Activated T-cell treated with anti-CD3 and anti-CD28 coated beads, Interleukin-2, amount 50 U/mL, for 24 hours (primary cell): ENCODE measurements around the gene EML4.
"Not testable (repeated sequence)": the region's sequence is repeated elsewhere in the genome, so short reads cannot be mapped to it uniquely, and the experiment has no call there.

Source experiments
- DNase-seq: peaks from one replicate; pipeline ENCODE4 v3.0.0-alpha.2; 2020
- H3K27ac Mint-ChIP-seq: 2 replicates; pipeline ENCODE4 v1.8.0; 2020; ENCODE audit warnings: mild to moderate bottlenecking, mixed read lengths
- H3K27me3 Mint-ChIP-seq: 2 replicates; pipeline ENCODE4 v1.8.0; 2020; ENCODE audit warnings: mixed read lengths
- H3K36me3 Mint-ChIP-seq: 2 replicates; pipeline ENCODE4 v1.8.0; 2020; ENCODE audit warnings: low read depth, mixed read lengths
- H3K4me1 Mint-ChIP-seq: 2 replicates; pipeline ENCODE4 v1.8.0; 2020; ENCODE audit warnings: low read depth, mixed read lengths
- H3K4me3 Mint-ChIP-seq: 2 replicates; pipeline ENCODE4 v1.8.0; 2020; ENCODE audit warnings: mild to moderate bottlenecking, moderate library complexity, mixed read lengths
- H3K9me3 Mint-ChIP-seq: 2 replicates; pipeline ENCODE4 v1.8.0; 2020; ENCODE audit warnings: mixed read lengths

Gene EML4, protein sequence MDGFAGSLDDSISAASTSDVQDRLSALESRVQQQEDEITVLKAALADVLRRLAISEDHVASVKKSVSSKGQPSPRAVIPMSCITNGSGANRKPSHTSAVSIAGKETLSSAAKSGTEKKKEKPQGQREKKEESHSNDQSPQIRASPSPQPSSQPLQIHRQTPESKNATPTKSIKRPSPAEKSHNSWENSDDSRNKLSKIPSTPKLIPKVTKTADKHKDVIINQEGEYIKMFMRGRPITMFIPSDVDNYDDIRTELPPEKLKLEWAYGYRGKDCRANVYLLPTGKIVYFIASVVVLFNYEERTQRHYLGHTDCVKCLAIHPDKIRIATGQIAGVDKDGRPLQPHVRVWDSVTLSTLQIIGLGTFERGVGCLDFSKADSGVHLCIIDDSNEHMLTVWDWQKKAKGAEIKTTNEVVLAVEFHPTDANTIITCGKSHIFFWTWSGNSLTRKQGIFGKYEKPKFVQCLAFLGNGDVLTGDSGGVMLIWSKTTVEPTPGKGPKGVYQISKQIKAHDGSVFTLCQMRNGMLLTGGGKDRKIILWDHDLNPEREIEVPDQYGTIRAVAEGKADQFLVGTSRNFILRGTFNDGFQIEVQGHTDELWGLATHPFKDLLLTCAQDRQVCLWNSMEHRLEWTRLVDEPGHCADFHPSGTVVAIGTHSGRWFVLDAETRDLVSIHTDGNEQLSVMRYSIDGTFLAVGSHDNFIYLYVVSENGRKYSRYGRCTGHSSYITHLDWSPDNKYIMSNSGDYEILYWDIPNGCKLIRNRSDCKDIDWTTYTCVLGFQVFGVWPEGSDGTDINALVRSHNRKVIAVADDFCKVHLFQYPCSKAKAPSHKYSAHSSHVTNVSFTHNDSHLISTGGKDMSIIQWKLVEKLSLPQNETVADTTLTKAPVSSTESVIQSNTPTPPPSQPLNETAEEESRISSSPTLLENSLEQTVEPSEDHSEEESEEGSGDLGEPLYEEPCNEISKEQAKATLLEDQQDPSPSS

GRCh38 chr2:42169100-42169873 lies at the start of gene EML4:
EML4 (plus strand) TSS chr2:42169353; CDS start chr2:42169612, 259 bp downstream.
- Mint-ChIP-seq H3K4me1 (peaks cover 27% of the 10 kb centered on the region), H3K9me3 (no peaks in the 10 kb centered on the region), H3K27me3 (no peaks in the 10 kb centered on the region), H3K36me3 (peaks cover 8% of the 10 kb centered on the region), H3K4me3 (no peak within 1 kb of the TSS), H3K27ac (no peak within 1 kb of the TSS)
- peak; percentile 98 for DNase-seq

- Mint-ChIP-seq H3K4me3 (no peak overlapping the region), H3K4me1 (peaks cover 58% of the 10 kb centered on the region), H3K27ac (peak overlapping the region; percentile 70), H3K9me3 (peaks cover 3% of the 10 kb centered on the region), H3K36me3 (peaks cover 4% of the 10 kb centered on the region), H3K27me3 (no peaks in the 10 kb centered on the region)
- DNase-seq = no peak
These were observed 45.7 kb upstream of the EML4 start for GRCh38 chr2:42123426-42123825.

- H3K36me3 Mint-ChIP-seq = peaks cover 4% of the 10 kb centered on the region
- peak overlapping the region; percentile 56 for H3K27ac Mint-ChIP-seq
- peaks cover 61% of the 10 kb centered on the region for H3K4me1 Mint-ChIP-seq
- no peak for DNase-seq
- H3K4me3 Mint-ChIP-seq = peak overlapping the region; percentile 15
- peaks cover 3% of the 10 kb centered on the region for H3K9me3 Mint-ChIP-seq
- H3K27me3 Mint-ChIP-seq = no peaks in the 10 kb centered on the region
These were observed 45.0 kb upstream of the EML4 start for GRCh38 chr2:42124011-42124785.

GRCh38 chr2:42125841-42126594 lies 43.1 kb upstream of the EML4 start:
- Mint-ChIP-seq H3K4me3 (no peak overlapping the region), H3K4me1 (peaks cover 73% of the 10 kb centered on the region), H3K27me3 (no peaks in the 10 kb centered on the region), H3K9me3 (peaks cover 2% of the 10 kb centered on the region), H3K36me3 (peaks cover 4% of the 10 kb centered on the region), H3K27ac (peak overlapping the region; percentile 3)
- DNase-seq = no peak

GRCh38 chr2:42126873-42127272 lies 42.3 kb upstream of the EML4 start:
- Mint-ChIP-seq H3K4me3 (peak overlapping the region; percentile 28), H3K27ac (peak overlapping the region; percentile 78), H3K4me1 (peaks cover 81% of the 10 kb centered on the region)
- H3K27me3 Mint-ChIP-seq, H3K9me3 Mint-ChIP-seq, DNase-seq, H3K36me3 Mint-ChIP-seq: not testable (repeated sequence)

DNA sequence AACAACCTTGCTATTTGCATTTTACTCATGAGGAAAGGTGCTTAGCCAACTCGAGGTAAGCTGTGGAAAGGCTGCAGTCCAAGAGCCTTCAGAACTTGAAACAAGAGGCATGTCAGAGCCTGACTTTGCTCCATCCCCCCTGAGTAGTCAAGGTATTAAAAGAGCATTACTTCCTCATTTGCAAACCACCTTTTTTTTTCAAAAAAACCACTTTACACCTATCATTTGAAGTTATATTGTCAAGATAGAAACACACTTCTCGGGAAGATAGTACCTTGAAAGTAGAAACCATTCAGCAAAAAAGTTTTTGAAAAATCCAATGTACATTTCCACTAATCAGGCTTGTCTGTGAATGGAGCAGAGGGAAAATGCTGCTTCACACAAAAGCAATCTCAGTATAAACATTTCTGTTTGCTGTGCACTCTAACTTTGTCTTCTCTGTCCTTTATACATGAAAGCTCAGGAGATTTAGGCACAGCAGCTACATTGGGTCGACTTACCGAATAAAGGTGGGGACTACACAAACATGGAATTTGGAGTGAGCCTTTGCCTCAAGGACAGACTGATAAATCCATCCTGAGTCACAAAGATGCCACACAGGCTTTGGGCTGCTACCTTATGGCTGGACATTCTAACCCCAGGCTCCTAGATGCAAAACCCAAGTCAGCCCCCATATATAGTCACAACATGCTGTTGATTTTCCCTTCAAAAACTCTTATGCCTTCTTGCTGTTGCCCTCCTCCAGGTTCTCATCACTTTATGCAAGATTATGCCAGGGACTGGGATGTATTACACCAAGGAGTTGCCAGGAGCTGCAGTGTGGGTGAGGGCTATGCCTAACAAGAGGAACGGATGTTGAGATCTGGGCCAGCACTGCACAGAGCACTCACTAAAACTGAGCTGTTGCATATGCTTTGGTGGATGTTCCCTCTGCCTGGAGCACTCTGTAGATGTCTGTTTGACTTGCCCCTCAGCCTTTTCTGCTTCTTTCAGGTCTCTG lies 41.4 kb upstream of the EML4 start:
- Mint-ChIP-seq H3K27ac (peak overlapping the region; percentile 78), H3K4me1 (peaks cover 90% of the 10 kb centered on the region), H3K4me3 (peak overlapping the region; percentile 28), H3K9me3 (no peaks in the 10 kb centered on the region), H3K36me3 (peaks cover 4% of the 10 kb centered on the region), H3K27me3 (no peaks in the 10 kb centered on the region)
- DNase-seq = no peak

GRCh38 chr2:42128721-42129486 lies 40.2 kb upstream of the EML4 start:
- Mint-ChIP-seq H3K9me3 (no peaks in the 10 kb centered on the region), H3K27ac (peak overlapping the region; percentile 74), H3K36me3 (no peaks in the 10 kb centered on the region), H3K4me3 (peak overlapping the region; percentile 36), H3K4me1 (peaks cover 94% of the 10 kb centered on the region), H3K27me3 (no peaks in the 10 kb centered on the region)
- no peak for DNase-seq

GRCh38 chr2:42129487-42129852 lies 39.7 kb upstream of the EML4 start:
- Mint-ChIP-seq H3K36me3 (no peaks in the 10 kb centered on the region), H3K4me1 (peaks cover 91% of the 10 kb centered on the region), H3K27me3 (no peaks in the 10 kb centered on the region), H3K4me3 (no peak overlapping the region), H3K27ac (peak overlapping the region; percentile 4), H3K9me3 (no peaks in the 10 kb centered on the region)
- no peak for DNase-seq

GRCh38 chr2:42129947-42130346 lies 39.2 kb upstream of the EML4 start:
- Mint-ChIP-seq H3K36me3 (no peaks in the 10 kb centered on the region), H3K4me1 (peaks cover 89% of the 10 kb centered on the region), H3K9me3 (no peaks in the 10 kb centered on the region), H3K4me3 (no peak overlapping the region), H3K27ac (no peak overlapping the region), H3K27me3 (no peaks in the 10 kb centered on the region)
- no peak for DNase-seq

- H3K9me3 Mint-ChIP-seq, H3K27me3 Mint-ChIP-seq, H3K4me3 Mint-ChIP-seq, DNase-seq, H3K36me3 Mint-ChIP-seq: not testable (repeated sequence)
- Mint-ChIP-seq H3K4me1 (peaks cover 91% of the 10 kb centered on the region), H3K27ac (peak overlapping the region; percentile 13)
These were observed 38.3 kb upstream of the EML4 start for GRCh38 chr2:42130858-42131257.

- no peak for DNase-seq
- no peaks in the 10 kb centered on the region for H3K9me3 Mint-ChIP-seq
- H3K27ac Mint-ChIP-seq = peak overlapping the region; percentile 86
- peak overlapping the region; percentile 75 for H3K4me3 Mint-ChIP-seq
- H3K27me3 Mint-ChIP-seq = no peaks in the 10 kb centered on the region
- H3K36me3 Mint-ChIP-seq = no peaks in the 10 kb centered on the region
- H3K4me1 Mint-ChIP-seq = peaks cover 89% of the 10 kb centered on the region
These were observed 36.8 kb upstream of the EML4 start for GRCh38 chr2:42132191-42132965.
